Stimulated activated memory B cell treated with anti-CD40 and anti-IgM and Interleukin-4, amounts not matched to agents 10 μg/mL and 1 μg/mL and 100 μg/mL, for 72 hours (primary cell): Measurements from ENCODE around the gene ZNRF4.
"Not testable (repeated sequence)": the region's sequence is repeated elsewhere in the genome, so short reads cannot be mapped to it uniquely, and the experiment has no call there.

Experiments used
- ATAC-seq: fragments of 150-1000 bp; cut with Tn5 transposase; 2 replicates; pipeline ENCODE4 v1.10.0; 2021
- H3K27ac Mint-ChIP-seq: one replicate; pipeline ENCODE4 v1.8.0; 2022; ENCODE audit warnings: mild to moderate bottlenecking, mixed read lengths
- H3K27me3 Mint-ChIP-seq: one replicate; pipeline ENCODE4 v1.8.0; 2022; ENCODE audit warnings: mixed read lengths
- H3K36me3 Mint-ChIP-seq: one replicate; pipeline ENCODE4 v1.8.0; 2022; ENCODE audit warnings: mixed read lengths
- H3K4me1 Mint-ChIP-seq: one replicate; pipeline ENCODE4 v1.8.0; 2022; ENCODE audit warnings: mixed read lengths
- H3K4me3 Mint-ChIP-seq: one replicate; pipeline ENCODE4 v1.8.0; 2022; ENCODE audit warnings: mild to moderate bottlenecking, moderate library complexity, mixed read lengths
- H3K9me3 Mint-ChIP-seq: one replicate; pipeline ENCODE4 v1.8.0; 2022; ENCODE audit warnings: mixed read lengths

The ZNRF4 gene

GRCh38 chr19:5478241-5478924 is 23.2 kb downstream of the ZNRF4 start:
- Mint-ChIP-seq H3K27me3 (peaks cover 50% of the 10 kb centered on the region), H3K27ac (no peak overlapping the region), H3K4me3 (no peak overlapping the region), H3K4me1 (no peaks in the 10 kb centered on the region), H3K36me3 (no peaks in the 10 kb centered on the region), H3K9me3 (peaks cover 11% of the 10 kb centered on the region)
- no peak for ATAC-seq

DNA sequence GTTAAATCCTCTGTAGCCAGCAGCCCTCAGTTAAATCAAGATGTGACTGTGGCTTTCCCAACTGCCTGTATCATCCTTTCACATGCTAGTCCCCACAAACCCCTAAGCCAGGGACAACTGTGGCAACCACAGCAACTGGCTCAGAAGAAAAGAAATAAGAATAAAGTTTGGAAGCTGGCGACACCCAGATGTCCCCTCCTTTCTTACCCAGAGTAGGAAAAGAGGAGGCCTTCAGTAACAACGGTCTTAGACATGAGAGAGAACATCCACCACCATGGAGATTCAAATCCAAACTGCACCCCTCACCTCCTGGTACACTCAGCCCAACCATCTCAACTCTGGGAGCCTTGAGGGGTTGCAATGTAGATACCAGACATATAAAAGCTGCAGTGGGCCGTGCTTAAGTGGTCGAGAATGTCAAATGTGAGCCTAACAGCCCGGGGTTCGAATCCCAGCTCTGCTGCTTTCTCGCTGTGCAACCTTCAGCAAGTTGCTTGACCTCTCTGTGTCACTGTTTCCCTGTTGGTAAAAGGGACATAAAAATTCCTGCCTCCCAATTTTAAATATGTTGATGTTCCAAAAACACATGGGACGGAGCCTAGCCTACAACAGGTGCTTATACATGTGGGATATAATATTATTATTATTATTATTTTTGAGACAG is 23.8 kb downstream of the ZNRF4 start:
- no peak overlapping the region for H3K4me3 Mint-ChIP-seq
- no peaks in the 10 kb centered on the region for H3K4me1 Mint-ChIP-seq
- no peak overlapping the region for H3K27ac Mint-ChIP-seq
- no peak for ATAC-seq
- no peaks in the 10 kb centered on the region for H3K36me3 Mint-ChIP-seq
- H3K27me3 Mint-ChIP-seq, result peaks cover 47% of the 10 kb centered on the region
- H3K9me3 Mint-ChIP-seq, result peaks cover 11% of the 10 kb centered on the region

DNA sequence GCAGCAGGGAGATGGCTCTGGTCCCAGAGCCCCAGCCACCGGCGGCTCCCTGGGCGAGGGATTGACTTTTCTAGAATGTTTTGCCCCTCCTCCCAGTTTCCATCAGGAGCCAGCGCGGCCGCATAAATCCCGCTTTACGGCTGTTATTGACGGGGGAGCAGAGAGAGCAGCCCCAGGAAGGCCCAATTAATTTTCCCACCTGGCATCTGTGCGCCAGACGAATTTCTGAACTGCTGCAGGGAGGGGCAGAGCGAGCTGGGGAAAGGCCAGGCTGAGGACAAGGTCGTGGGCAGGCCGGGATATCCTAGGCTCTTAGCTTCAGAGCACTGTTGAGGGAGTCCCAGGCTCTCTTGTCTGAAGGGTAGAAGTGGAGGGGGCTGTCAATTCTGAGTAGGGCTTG is 24.7 kb downstream of the ZNRF4 start:
- no peak for ATAC-seq
- peaks cover 11% of the 10 kb centered on the region for H3K9me3 Mint-ChIP-seq
- no peaks in the 10 kb centered on the region for H3K4me1 Mint-ChIP-seq
- H3K4me3 Mint-ChIP-seq, result no peak overlapping the region
- peaks cover 47% of the 10 kb centered on the region for H3K27me3 Mint-ChIP-seq
- H3K27ac Mint-ChIP-seq, result no peak overlapping the region
- H3K36me3 Mint-ChIP-seq, result no peaks in the 10 kb centered on the region

GRCh38 chr19:5480427-5480836 is 25.2 kb downstream of the ZNRF4 start:
- H3K9me3 Mint-ChIP-seq, result peaks cover 11% of the 10 kb centered on the region
- no peak for ATAC-seq
- H3K36me3 Mint-ChIP-seq, result no peaks in the 10 kb centered on the region
- H3K27ac Mint-ChIP-seq, result no peak overlapping the region
- no peaks in the 10 kb centered on the region for H3K4me1 Mint-ChIP-seq
- H3K4me3 Mint-ChIP-seq, result no peak overlapping the region
- H3K27me3 Mint-ChIP-seq, result peaks cover 49% of the 10 kb centered on the region

DNA sequence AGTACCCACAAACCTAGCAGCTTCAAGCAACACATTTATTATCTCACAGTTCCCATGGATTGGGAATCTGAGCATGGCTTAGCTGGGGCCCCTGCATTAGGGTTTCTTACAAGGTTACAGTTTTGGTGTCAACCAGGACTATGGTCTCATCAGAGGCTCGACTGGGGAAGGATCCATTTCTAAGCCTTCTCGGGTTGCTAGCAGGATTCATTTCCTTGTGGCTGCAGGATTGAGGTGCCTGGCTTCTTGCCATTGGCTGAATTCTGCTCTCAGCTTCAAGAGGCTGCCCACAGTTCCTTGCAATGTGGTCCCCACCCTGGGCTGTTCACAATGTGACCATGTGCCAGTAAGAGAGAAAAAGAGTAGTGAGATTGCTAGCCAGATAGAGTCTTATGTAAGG is 26.7 kb downstream of the ZNRF4 start:
- ATAC-seq, result no peak
- no peak overlapping the region for H3K4me3 Mint-ChIP-seq
- no peaks in the 10 kb centered on the region for H3K36me3 Mint-ChIP-seq
- H3K27ac Mint-ChIP-seq, result no peak overlapping the region
- H3K4me1 Mint-ChIP-seq, result no peaks in the 10 kb centered on the region
- peaks cover 11% of the 10 kb centered on the region for H3K9me3 Mint-ChIP-seq
- H3K27me3 Mint-ChIP-seq, result peaks cover 49% of the 10 kb centered on the region

DNA sequence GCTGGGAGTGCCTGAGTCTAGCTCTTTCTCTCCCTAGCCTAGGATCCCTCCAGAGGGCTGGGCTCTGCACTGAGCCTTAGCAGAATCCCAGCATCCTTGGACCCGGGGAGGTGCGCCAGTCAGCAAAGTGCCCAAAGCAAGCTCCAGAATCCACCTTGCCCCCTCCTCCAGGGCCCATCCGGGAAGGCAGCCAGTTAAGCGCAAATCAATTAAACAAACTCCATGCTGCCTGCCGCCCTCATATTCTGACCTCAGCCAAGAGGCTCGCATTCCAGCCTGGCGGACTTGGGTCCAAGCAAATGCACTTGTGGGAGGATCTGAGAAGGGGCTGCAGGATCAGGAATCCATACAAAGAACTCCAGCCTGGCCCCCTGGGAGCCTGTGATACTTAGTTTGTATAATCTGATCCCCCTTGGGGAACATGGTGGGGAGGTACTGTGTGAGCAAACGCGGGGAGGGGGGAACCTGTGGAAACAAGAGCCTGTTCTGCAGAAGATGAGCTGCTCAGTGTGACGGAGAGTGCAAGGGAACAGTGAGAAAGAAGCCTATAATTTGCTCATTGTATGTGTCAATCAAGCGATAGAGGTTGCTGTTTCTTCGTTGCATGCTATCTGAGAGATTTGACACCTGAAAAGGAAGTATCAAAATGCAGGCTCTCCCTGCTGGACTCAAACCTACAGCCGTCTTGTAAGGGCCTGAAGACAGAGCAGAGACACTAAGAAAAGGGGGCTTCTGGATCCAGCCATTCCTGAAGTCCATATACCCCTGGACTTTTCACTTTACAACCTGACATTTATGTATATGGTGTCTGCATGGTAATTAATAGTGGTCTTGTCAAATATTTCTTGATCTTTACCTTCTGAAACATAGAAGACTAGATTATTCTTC is 29.4 kb downstream of the ZNRF4 start:
- Mint-ChIP-seq H3K9me3 (peaks cover 11% of the 10 kb centered on the region), H3K27ac (no peak overlapping the region), H3K4me1 (no peaks in the 10 kb centered on the region), H3K4me3 (no peak overlapping the region), H3K27me3 (peaks cover 46% of the 10 kb centered on the region), H3K36me3 (no peaks in the 10 kb centered on the region)
- ATAC-seq, result no peak

DNA sequence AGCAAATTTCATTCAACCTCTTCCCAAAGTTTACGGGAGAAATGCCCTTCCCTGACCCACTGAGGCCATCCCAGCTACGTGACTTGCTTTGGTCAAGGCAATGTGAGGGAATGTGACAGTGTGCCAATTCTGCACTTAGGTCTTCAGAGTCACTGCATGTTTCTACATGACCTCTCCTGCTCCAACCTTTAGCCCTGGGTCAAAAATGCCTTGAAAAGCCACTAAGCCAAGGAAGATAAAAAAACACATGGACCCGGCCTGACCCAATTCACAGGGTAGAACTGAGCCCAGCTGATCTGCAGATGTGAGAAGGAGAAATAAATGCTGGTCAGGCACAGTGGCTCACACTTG is 30.0 kb downstream of the ZNRF4 start:
- H3K4me3 Mint-ChIP-seq, result no peak overlapping the region
- H3K4me1 Mint-ChIP-seq, result no peaks in the 10 kb centered on the region
- no peak overlapping the region for H3K27ac Mint-ChIP-seq
- H3K27me3 Mint-ChIP-seq, result peaks cover 46% of the 10 kb centered on the region
- no peak for ATAC-seq
- H3K9me3 Mint-ChIP-seq, result peaks cover 10% of the 10 kb centered on the region
- no peaks in the 10 kb centered on the region for H3K36me3 Mint-ChIP-seq

- not testable (repeated sequence) for ATAC-seq, H3K36me3 Mint-ChIP-seq, H3K4me3 Mint-ChIP-seq, H3K27ac Mint-ChIP-seq, H3K4me1 Mint-ChIP-seq, H3K9me3 Mint-ChIP-seq
- peaks cover 46% of the 10 kb centered on the region for H3K27me3 Mint-ChIP-seq
These were observed 30.4 kb downstream of the ZNRF4 start for GRCh38 chr19:5485658-5486057.

GRCh38 chr19:5487222-5487621 is 32.0 kb downstream of the ZNRF4 start:
- H3K4me1 Mint-ChIP-seq, result no peaks in the 10 kb centered on the region
- H3K27me3 Mint-ChIP-seq, result peaks cover 57% of the 10 kb centered on the region
- H3K4me3 Mint-ChIP-seq, result no peak overlapping the region
- no peak for ATAC-seq
- peaks cover 6% of the 10 kb centered on the region for H3K9me3 Mint-ChIP-seq
- H3K27ac Mint-ChIP-seq, result no peak overlapping the region
- no peaks in the 10 kb centered on the region for H3K36me3 Mint-ChIP-seq

- Mint-ChIP-seq H3K4me1 (no peaks in the 10 kb centered on the region), H3K4me3 (no peak overlapping the region), H3K9me3 (no peaks in the 10 kb centered on the region), H3K27ac (no peak overlapping the region), H3K27me3 (peaks cover 59% of the 10 kb centered on the region), H3K36me3 (no peaks in the 10 kb centered on the region)
- no peak for ATAC-seq
These were observed 34.3 kb downstream of the ZNRF4 start for GRCh38 chr19:5489551-5489950.

DNA sequence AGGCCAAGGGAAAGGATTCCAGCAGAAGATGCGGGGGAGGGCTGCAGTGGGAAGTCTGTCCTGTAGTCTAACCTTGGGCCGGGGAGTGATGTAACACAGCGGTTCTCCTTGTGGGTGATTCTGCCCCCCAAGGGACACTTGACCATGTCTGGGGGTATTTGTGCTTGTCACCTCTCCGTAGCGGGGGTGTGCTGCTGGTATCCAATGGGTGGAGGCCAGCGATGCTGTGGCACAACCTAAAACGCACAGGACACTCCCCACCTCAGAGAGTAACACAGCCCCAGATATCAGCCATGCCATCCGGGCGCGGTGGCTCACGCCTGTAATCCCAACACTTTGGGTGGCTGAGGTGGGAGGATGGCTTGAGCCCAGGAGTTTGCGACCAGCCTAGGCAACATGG is 36.3 kb downstream of the ZNRF4 start:
- Mint-ChIP-seq H3K27ac (no peak overlapping the region), H3K27me3 (peaks cover 73% of the 10 kb centered on the region)

DNA sequence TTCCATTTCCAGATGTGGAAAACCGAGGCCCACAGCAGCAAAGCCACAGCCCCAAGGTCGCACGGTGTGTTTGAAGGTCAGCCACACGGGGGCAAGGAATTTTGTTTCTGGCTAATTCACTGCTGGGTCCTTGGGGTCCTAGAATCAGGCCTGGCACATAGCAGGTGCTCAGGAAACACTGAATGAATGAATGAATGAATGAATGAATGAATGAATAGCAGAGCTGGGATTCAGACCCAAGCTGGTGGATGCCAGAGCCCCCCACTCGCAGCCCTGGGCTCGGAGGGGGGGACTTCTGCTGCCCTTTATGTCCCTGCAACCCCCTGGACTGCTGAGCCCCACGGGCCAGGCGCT is 37.0 kb downstream of the ZNRF4 start:
- Mint-ChIP-seq H3K9me3 (peaks cover 2% of the 10 kb centered on the region), H3K27me3 (peaks cover 80% of the 10 kb centered on the region), H3K36me3 (no peaks in the 10 kb centered on the region), H3K27ac (no peak overlapping the region), H3K4me1 (no peaks in the 10 kb centered on the region), H3K4me3 (no peak overlapping the region)
- no peak for ATAC-seq

More for the DNA sequence above, 36.3 kb downstream of the ZNRF4 start:
- ATAC-seq, result no peak
- Mint-ChIP-seq H3K4me1 (no peaks in the 10 kb centered on the region), H3K4me3 (no peak overlapping the region), H3K36me3 (no peaks in the 10 kb centered on the region), H3K9me3 (no peaks in the 10 kb centered on the region)

DNA sequence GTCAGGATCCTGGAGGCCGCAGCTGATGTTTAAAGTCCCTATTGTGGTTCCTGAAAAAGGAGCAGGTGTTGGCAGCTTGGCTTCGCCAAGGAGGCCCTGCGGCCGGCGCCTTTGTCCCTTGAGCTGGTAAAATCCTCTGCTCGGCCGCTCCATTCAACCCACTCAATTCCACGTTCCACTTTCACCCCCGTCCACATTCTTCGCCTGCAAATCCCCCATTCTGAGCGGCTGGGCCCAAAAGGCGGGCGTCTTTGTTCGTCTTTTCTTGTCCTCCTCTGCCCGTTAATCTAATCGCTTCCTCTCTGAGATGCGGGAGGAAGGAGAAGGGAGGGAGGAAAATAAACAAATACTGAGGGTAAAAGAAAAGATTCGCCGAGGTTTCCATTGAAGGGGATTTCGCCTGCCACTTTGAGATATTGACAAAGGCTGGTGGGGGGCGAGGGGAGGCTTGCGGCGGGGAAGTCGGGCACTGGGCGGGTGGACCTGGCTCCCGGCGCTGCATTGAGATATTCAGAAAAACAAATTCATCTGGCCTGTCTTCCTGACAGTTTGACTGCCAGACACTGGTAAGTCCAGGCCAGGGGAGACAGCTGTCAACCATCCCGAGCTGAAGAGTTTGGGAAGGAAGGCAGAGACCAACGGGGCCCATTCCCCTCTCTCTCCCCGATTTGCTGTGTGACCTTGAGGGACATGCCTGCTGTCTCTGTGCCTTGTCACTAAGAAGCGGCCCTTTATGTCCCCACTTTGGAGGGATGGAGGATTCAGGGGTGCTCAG is 37.6 kb downstream of the ZNRF4 start:
- no peak for ATAC-seq
- H3K36me3 Mint-ChIP-seq, result no peaks in the 10 kb centered on the region
- H3K27ac Mint-ChIP-seq, result no peak overlapping the region
- H3K9me3 Mint-ChIP-seq, result peaks cover 3% of the 10 kb centered on the region
- peak overlapping the region; percentile 23 for H3K4me3 Mint-ChIP-seq
- no peaks in the 10 kb centered on the region for H3K4me1 Mint-ChIP-seq
- peaks cover 86% of the 10 kb centered on the region for H3K27me3 Mint-ChIP-seq

GRCh38 chr19:5494773-5495172 is 39.6 kb downstream of the ZNRF4 start:
- Mint-ChIP-seq H3K36me3 (no peaks in the 10 kb centered on the region), H3K4me3 (no peak overlapping the region), H3K27ac (no peak overlapping the region), H3K9me3 (peaks cover 3% of the 10 kb centered on the region), H3K4me1 (no peaks in the 10 kb centered on the region), H3K27me3 (peaks cover 85% of the 10 kb centered on the region)
- ATAC-seq, result no peak

DNA sequence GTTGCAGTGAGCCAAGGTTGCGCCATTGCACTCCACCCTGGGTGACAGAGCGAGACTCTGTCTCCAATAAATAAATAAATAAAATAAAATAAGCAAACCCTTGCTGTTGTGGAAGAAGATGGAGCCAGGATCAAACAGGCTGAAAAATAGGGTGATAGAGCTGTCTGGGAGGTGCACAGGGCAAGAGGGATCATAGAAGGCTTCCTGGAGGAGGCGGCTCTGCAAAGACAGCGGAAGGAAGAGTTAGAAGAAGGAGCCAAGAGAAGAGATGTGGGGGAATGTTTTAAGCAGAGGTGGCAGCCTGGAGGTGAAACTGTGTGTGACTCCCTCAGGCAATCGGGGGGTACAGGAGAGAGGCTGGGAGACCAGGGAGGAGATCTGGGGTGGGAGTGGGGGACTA is 40.6 kb downstream of the ZNRF4 start:
- H3K4me1 Mint-ChIP-seq, result no peaks in the 10 kb centered on the region
- no peak overlapping the region for H3K4me3 Mint-ChIP-seq
- peaks cover 75% of the 10 kb centered on the region for H3K27me3 Mint-ChIP-seq

More for the DNA sequence above, 40.6 kb downstream of the ZNRF4 start:
- Mint-ChIP-seq H3K27ac (no peak overlapping the region), H3K36me3 (no peaks in the 10 kb centered on the region), H3K9me3 (peaks cover 3% of the 10 kb centered on the region)
- no peak for ATAC-seq
